ENCODE data around the gene DMD. TPM values are rescaled to one million over a fixed set of nuclear protein-coding genes. Genes with fewer than 3 reads are reported as not detected.

The DMD gene
- 0.05 to 0.08 TPM (median 0.06 TPM) in 3 of 5 replicates, not detected in the others for total RNA-seq (2022; extraction: Qiagen RNA extraction)

GRCh38 chrX:33211356-33212260 is at the start of gene DMD:
Gene DMD, minus strand, starts transcription at chrX:33211549. Its CDS starts 237 bp downstream, at chrX:33211312.

GRCh38 chrX:31071725-31072124 is 2139.6 kb downstream of the DMD start, which contains the start of gene FTHL17:
Gene FTHL17, minus strand, starts transcription at chrX:31072041. Its CDS starts 88 bp downstream, at chrX:31071953.

All from A549 treated with dexamethasone at 1 μM for 4 hours (cell line).